Liver (tissue), 3 donors: ENCODE data around the gene DCST2.

Experiments used
- ATF3 ChIP-seq: IDR thresholded peaks from 2 replicates; pipeline ENCODE4 v1.6.1; 2016; ENCODE audit warnings: antibody characterized with exemption
- CTCF ChIP-seq: fragments of 150-350 bp; IDR thresholded peaks from 2 replicates; pipeline ENCODE4 v1.5.1; 2017; ENCODE audit warnings: improper control_type of control experiment, low read depth, low read length; ENCODE audit not compliant: missing input control
- EGR1 ChIP-seq, 2 donors: IDR thresholded peaks; 2 replicates each; pipeline ENCODE4 v1.6.1; 2016 to 2018; ENCODE audit warnings: antibody characterized with exemption in 2 of 2, low read depth in 2 of 2
- FOXA1 ChIP-seq: IDR thresholded peaks from 2 replicates; pipeline ENCODE4 v1.6.1; 2016; ENCODE audit warnings: antibody characterized with exemption
- HNF4A ChIP-seq, 2 donors: conservative IDR thresholded peaks; 2 replicates each; pipeline ENCODE4 v1.6.1; 2016; ENCODE audit warnings: antibody characterized with exemption in 2 of 2, mild to moderate bottlenecking in 2 of 2
- MAX ChIP-seq: IDR thresholded peaks from 2 replicates; pipeline ENCODE4 v1.6.1; 2016; ENCODE audit warnings: antibody characterized with exemption
- NR2F2 ChIP-seq: IDR thresholded peaks from 2 replicates; pipeline ENCODE4 v1.6.1; 2016; ENCODE audit warnings: antibody characterized with exemption
- REST ChIP-seq: IDR thresholded peaks from 2 replicates; pipeline ENCODE4 v1.6.1; 2016; ENCODE audit warnings: antibody characterized with exemption, mild to moderate bottlenecking
- YY1 ChIP-seq: IDR thresholded peaks from 2 replicates; pipeline ENCODE4 v1.6.1; 2016; ENCODE audit warnings: antibody characterized with exemption, mild to moderate bottlenecking
- TF ChIP-seq, protein P1 (sequence below): IDR thresholded peaks from 2 replicates; pipeline ENCODE4 v1.6.1; 2016; ENCODE audit warnings: antibody characterized with exemption
- donor health status: healthy.
- donor health status: healthy.

- TF ChIP-seq CTCF (no peak), FOXA1 (no peak), REST (no peak), EGR1 (IDR thresholded peaks at IDR 0.05; ENCODE audit: low read depth in 2 of 2) (no peak), YY1 (no peak), MAX (no peak), HNF4A (conservative IDR thresholded peaks at IDR 0.05) (no peak), NR2F2 (no peak), ATF3 (no peak)
- TF ChIP-seq, protein P1, sequence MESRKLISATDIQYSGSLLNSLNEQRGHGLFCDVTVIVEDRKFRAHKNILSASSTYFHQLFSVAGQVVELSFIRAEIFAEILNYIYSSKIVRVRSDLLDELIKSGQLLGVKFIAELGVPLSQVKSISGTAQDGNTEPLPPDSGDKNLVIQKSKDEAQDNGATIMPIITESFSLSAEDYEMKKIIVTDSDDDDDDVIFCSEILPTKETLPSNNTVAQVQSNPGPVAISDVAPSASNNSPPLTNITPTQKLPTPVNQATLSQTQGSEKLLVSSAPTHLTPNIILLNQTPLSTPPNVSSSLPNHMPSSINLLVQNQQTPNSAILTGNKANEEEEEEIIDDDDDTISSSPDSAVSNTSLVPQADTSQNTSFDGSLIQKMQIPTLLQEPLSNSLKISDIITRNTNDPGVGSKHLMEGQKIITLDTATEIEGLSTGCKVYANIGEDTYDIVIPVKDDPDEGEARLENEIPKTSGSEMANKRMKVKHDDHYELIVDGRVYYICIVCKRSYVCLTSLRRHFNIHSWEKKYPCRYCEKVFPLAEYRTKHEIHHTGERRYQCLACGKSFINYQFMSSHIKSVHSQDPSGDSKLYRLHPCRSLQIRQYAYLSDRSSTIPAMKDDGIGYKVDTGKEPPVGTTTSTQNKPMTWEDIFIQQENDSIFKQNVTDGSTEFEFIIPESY: no peak
Observed at GRCh38 chr1:155068599-155068998, 35.0 kb upstream of the DCST2 start.
